ENCODE results near the gene UBAC2. TPM values are rescaled to one million over a fixed set of nuclear protein-coding genes. Genes with fewer than 3 reads are reported as not detected.

Gene UBAC2
- total RNA-seq, 2 donors from 2014 or later = 52.4 to 55.6 TPM

DNA sequence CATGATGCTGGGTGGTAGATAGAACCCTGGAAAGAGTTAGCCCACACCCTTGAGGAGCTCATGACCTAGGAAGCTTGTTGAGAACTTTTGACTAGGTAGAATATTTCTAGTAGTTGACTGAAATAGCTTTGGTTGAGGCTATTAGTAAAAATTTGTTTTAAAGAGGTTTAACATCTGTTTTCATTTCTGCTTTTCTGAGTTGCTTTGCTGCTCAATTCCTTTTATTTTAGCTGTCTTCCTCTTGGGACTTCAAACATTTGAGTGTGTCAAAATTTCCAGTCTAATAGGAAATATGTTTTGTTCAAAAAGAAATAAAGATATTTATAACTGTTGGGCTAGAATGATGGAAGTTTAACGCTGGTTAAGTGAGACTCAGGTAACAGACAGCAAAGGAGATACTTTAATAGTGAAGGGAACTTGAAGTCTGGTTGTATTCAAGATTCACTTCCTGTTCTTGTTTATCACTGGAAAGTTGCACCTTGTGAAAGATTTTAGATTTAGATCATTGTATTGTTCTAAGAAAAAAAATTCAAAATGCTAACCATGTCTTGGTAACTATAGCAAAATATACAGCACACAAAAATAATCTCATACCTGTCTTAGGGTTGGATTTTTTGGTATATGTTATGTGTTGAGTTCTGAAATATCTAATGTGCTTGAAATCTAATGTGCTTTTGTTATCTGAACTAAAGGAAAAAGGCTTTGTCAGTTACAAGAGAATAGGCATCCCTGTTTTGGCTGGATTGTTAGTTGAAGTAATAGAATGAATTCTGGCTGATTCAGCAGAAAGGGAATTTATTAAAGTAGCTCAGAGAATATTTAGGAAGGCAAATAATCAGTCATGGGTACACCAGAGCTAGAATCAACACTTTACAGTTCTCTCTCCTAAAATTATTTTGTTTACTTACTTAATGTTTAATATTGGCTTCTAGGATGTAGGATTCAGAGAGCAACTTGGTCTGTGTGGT, 81.9 kb downstream of the UBAC2 start:
- DNase-seq (ENCODE audit: low spot score in 2 of 2) (no peak), ATAC-seq (no peak)
- Mint-ChIP-seq H3K36me3 (peaks cover 0 to 13% of the 10 kb centered on the region in 2 donors), H3K9me3 (no peaks in the 10 kb centered on the region), H3K27ac (peak overlapping the region; percentile 31 to 46)

DNA sequence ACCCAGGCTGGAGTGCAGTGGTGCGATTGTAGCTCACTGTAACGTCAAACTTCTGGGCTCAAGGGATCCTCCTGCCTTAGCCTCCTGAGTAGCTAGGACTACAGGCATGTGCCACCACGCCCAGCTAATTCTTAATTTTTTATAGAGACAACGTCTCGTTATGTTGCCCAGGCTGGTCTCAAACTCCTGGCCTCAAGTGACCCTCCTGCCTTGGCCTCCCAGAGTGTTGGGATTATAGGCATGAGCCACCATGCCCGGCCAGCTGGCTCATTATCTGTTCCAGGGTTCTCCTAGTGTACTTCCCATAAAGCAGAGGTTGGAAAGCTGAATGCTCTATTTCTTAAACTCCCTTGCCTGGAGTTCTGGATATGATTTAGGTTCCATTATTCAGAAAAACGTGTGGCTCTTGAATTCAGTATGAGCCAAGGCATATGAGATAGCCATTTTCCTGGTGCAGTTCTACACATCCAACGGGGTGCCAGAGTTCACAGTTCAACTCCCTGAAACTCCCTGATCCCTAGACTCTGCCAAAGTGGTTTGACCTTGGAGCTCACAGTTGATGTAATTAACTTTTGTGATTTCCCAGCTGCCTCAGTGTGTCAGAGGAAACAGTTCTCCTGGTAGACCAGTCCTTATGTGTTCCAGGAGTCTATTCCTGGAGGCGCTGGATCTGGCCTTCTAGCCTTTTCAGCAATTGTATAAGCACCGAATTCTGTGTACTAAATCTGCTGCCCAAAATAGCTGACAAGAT, 85.0 kb downstream of the UBAC2 start:
- DNase-seq (ENCODE audit: low spot score in 2 of 2) (no peak), ATAC-seq (no peak)
- H3K9me3 Mint-ChIP-seq = no peaks in the 10 kb centered on the region
- H3K27ac Mint-ChIP-seq = peak overlapping the region in 1 of 2 donors; percentile 37
- H3K36me3 Mint-ChIP-seq = peaks cover 9 to 10% of the 10 kb centered on the region in 2 donors

DNA sequence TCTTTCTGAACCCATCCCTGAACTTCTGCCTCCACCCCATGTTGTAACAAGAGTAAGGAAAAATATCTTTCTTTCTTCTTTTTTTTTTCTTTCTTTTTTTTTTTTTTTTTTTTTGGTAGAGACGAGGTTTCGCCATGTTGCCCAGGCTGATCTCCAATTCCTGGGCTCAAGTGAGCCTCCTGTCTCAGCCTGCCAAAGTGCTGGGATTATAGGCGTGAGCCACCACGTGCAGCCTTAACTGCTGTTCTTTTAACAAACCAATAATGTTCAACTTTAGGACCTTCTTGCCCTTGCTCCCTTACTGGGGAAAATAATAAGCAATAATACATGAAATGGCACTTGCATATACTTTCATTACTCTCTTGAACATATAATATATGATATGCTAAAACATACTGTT, 86.9 kb downstream of the UBAC2 start:
- Mint-ChIP-seq H3K27ac (peak overlapping the region; percentile 65 to 93), H3K36me3 (peaks cover 7 to 9% of the 10 kb centered on the region in 2 donors)
- ATAC-seq = peak in 1 of 2 donors; percentile 0

DNA sequence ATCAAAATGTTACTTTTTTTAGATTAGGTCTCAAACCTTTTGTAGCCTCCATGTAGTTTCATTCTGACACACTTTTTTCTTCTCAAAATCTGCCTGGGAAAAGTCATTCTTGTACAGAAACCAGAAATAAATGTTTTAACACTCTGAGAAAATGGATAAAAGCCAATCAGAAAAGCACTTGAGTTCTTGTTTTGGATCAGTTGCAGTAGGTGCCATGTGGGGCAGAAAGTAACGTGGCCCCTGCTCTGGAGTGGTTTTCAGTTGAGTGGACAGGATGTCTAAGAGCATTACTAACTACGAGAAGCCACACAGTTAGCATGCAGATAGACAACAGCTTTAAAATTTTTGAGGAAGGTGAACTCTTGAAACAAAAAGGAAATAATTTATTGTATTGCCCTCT, 87.4 kb downstream of the UBAC2 start:
- no peaks in the 10 kb centered on the region for H3K9me3 Mint-ChIP-seq
- peaks cover 9 to 12% of the 10 kb centered on the region in 2 donors for H3K36me3 Mint-ChIP-seq
- ATAC-seq = peak; percentile 82 to 86
- peak overlapping the region; percentile 32 to 65 for H3K27ac Mint-ChIP-seq
- DNase-seq (ENCODE audit: low spot score in 2 of 2) = peak in 1 of 2 donors; percentile 52

More for the DNA sequence above, 86.9 kb downstream of the UBAC2 start:
- DNase-seq (ENCODE audit: low spot score in 2 of 2) = no peak
- H3K9me3 Mint-ChIP-seq = no peaks in the 10 kb centered on the region

DNA sequence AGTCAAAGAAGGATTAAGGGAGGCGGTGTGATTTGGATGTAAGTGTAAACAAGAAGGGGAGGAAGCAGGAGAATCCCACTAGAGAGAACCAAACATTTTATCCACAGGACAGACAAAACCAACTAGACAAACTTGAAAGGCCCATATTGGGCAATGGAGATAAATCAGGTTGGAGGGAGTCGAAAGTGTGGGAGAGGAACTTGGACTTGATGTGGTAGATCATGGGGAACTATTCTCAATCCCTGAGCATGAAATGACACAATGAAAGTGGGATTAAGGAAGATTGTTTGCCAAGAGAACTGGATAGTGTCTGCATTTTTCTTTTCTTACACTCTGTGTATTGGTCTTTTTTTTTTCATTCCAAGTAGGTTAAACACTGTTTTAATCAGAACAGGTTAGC, 88.6 kb downstream of the UBAC2 start:
- Mint-ChIP-seq H3K27ac (peak overlapping the region; percentile 65 to 72), H3K36me3 (peaks cover 9 to 24% of the 10 kb centered on the region in 2 donors), H3K9me3 (no peaks in the 10 kb centered on the region)
- DNase-seq (ENCODE audit: low spot score in 2 of 2) (no peak), ATAC-seq (no peak)

DNA sequence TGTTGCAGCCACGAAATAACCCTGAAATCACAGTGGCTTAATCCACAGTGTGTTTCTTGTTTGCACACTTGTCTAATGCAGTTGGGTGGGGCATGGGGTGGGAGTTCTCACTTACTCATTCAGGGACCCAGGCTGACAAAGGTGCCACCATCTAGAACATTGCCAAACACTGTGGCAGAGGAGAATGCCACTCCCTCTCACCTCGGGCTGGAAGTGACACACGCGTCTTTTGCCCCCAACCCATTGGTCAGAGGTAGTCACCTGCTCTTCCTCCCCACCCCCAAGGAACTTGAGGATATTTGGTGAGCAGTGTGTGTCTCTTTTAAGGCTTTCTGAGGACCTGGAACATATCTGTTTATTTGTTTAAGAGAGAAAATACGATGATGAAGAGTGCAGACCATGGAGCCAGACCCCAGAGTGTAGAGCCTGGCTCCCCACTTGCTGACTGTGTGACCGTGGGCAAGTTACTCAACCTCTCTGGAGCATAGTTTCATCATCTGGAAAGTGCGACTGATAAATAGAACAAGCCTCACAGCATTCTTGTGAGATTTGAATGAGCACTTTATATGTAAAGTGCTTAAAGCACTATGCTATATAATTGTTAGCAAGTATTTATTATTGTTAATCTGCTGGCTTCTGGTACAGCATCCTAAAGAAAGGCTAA, 89.2 kb downstream of the UBAC2 start:
- Mint-ChIP-seq H3K9me3 (no peaks in the 10 kb centered on the region), H3K27ac (peak overlapping the region; percentile 65 to 87), H3K36me3 (peaks cover 9 to 26% of the 10 kb centered on the region in 2 donors)
- ATAC-seq (peak; percentile 43 to 49), DNase-seq (ENCODE audit: low spot score in 2 of 2) (peak in 1 of 2 donors; percentile 42)

DNA sequence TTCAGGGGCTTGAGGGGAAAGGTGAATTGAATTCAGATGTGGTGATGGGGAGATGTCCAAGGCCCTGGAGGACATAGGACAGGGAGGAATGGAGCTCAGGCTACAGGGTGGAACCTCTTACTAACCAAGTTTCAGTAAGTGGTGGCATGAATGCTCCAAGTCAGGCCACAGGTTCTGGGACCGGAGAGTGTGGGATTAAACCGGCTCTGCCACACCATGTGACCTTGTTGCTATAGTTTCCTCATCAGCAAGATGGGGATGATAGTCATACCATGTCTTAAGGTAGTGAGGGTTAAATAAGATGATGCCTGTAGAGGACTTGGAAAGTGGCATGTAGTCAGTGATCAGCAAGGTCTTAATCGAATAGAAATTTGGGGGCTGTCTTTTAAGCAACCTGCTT, 90.2 kb downstream of the UBAC2 start:
- peaks cover 20 to 36% of the 10 kb centered on the region in 2 donors for H3K36me3 Mint-ChIP-seq
- ATAC-seq = peak; percentile 62 to 71
- H3K9me3 Mint-ChIP-seq = no peaks in the 10 kb centered on the region
- peak overlapping the region; percentile 65 to 87 for H3K27ac Mint-ChIP-seq
- DNase-seq (ENCODE audit: low spot score in 2 of 2) = no peak

DNA sequence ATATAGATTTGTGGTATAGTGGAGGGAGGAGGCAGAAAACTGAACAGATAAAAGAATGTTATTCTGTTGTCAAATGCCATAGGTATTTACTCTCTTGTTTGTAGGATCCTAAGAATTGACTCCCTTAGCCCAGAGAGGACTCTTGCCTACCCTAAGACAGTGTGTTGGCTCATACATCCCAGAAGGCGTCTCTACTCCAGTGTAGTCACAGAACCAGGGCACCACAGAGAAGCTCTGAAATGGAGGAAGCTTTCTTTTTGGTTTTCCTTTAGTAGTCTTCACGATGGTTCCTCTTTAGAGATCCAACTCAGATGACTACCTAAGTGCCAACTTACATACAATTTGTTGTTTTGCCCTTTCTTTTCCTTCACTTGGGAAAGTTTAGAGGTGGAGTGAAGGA, 92.5 kb downstream of the UBAC2 start:
- Mint-ChIP-seq H3K36me3 (peaks cover 23 to 44% of the 10 kb centered on the region in 2 donors), H3K9me3 (no peaks in the 10 kb centered on the region), H3K27ac (peak overlapping the region; percentile 22 to 27)
- ATAC-seq (no peak), DNase-seq (ENCODE audit: low spot score in 2 of 2) (no peak)

DNA sequence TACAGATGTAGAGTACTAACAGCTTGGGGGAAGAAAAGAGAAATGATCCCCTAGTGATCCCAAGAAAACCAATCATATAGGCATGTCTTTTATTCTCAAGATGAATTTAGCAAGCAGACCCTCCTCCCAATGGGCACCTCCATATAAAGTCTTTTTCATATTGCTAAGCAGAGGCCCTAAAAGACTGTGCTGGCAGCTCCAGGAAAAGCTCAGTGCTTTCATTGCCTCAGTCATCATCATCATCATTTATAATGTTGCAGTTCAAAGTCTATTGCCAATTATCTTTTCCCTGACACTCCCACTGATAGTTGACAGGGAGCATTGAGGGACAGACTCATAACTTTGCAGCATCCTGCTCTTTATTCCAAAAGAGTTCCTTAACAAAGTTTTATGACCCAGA, 93.5 kb downstream of the UBAC2 start:
- Mint-ChIP-seq H3K36me3 (peaks cover 20 to 48% of the 10 kb centered on the region in 2 donors), H3K9me3 (no peaks in the 10 kb centered on the region), H3K27ac (peak overlapping the region in 1 of 2 donors; percentile 22)
- ATAC-seq (no peak), DNase-seq (ENCODE audit: low spot score in 2 of 2) (no peak)

DNA sequence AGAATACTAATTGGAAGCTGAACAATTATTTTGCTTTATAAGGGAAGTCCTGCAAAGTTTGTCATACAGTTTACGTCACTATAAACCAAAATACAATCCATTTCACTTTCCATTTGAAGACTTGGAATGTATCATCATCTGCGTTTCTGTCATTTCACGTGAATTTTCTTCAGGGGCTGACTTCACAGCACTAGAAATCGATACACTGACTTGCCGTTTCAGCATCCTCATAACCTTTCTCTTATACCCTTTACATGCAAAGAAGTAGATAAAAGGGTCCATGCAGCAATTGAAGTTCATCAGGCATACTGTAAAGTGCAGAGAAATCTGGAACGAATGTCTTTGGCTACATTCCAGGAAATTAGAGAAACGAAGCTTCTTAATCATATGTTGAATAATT, 94.3 kb downstream of the UBAC2 start:
- no peak for DNase-seq (ENCODE audit: low spot score in 2 of 2)
- peaks cover 19 to 45% of the 10 kb centered on the region in 2 donors for H3K36me3 Mint-ChIP-seq
- H3K27ac Mint-ChIP-seq = peak overlapping the region; percentile 89 to 93

DNA sequence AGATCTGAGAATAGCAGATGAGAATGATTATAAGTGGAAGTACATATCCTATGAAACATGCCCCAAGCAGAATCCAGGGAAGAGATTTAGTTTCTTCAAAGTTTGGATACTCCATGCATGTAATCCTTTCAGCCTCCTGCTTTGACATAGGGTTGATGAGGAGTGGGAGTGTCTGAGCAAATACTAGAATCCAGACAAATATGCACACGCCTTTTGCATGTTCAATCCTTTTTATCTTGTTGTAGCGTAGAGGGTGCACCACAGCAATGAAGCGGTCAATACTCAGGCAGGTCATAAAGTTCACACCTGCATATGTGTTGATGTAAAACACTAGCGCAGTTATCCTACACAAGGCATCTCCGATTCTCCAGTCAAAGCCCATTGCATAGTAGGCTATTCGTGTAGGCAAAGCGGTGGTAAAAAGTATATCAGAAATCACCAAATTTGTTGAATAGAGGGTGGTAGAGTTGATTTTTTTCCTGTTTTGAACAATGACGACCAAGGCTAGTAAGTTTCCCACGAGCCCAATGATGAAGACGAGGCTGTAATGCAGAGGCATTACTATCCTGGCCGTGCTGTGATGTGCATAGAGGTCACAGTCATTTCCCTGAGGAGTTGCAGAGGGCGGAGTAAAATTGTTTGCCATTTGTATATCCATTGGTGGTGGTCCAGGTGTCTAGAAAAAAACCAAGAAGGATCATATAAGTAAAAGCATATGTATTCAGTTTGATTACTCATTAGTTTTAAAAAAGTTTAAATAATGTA, 95.0 kb downstream of the UBAC2 start:
- no peak for ATAC-seq
- DNase-seq (ENCODE audit: low spot score in 2 of 2) = no peak
- H3K36me3 Mint-ChIP-seq = peaks cover 15 to 41% of the 10 kb centered on the region in 2 donors
- H3K27ac Mint-ChIP-seq = peak overlapping the region; percentile 89 to 93
- no peaks in the 10 kb centered on the region for H3K9me3 Mint-ChIP-seq

More for the DNA sequence above, 94.3 kb downstream of the UBAC2 start:
- H3K9me3 Mint-ChIP-seq = no peaks in the 10 kb centered on the region
- ATAC-seq = peak in 1 of 2 donors; percentile 7

DNA sequence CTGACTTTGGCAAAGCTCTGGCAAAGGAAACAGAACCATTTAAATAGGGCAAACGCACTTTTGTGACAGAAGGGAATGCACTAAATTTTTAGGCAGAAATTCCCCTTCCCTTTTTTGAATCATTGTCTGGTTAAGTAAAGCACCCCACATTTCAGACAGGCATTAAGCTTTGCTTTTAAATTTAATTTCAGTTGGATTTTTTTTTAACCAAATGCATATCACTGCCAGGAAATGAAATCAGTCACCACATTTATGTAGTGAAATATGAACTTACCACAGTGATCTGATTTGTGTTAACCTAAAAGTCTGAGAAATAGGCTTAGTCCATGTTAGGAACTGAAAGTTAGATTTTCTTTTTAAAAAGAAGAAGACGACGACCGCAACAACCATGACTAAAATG, 95.7 kb downstream of the UBAC2 start:
- ATAC-seq (peak; percentile 77 to 78), DNase-seq (ENCODE audit: low spot score in 2 of 2) (no peak)
- Mint-ChIP-seq H3K9me3 (no peaks in the 10 kb centered on the region), H3K36me3 (peaks cover 15 to 41% of the 10 kb centered on the region in 2 donors), H3K27ac (peak overlapping the region; percentile 89 to 93)

DNA sequence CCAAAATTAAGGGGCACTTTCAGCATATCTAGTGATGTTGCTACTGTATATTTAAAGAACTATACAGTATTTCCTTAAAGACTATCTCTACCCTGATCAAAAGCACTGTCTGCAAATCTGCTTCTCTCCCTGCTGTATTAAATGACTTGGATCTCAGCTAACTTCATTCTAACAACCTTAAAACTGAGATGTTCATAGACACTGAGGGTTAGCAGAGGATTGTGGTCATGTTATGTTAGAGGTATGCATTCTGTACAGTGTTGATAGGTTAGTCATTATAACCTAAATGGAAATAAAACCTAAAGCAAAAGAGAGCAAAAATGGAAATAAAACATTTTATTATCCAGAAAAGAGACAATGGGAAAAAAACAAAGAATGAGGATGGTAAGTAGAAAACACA, 96.7 kb downstream of the UBAC2 start:
- Mint-ChIP-seq H3K36me3 (peaks cover 21 to 47% of the 10 kb centered on the region in 2 donors), H3K27ac (peak overlapping the region; percentile 89 to 93), H3K9me3 (no peaks in the 10 kb centered on the region)
- DNase-seq (ENCODE audit: low spot score in 2 of 2) = no peak
- ATAC-seq = peak; percentile 35 to 63

DNA sequence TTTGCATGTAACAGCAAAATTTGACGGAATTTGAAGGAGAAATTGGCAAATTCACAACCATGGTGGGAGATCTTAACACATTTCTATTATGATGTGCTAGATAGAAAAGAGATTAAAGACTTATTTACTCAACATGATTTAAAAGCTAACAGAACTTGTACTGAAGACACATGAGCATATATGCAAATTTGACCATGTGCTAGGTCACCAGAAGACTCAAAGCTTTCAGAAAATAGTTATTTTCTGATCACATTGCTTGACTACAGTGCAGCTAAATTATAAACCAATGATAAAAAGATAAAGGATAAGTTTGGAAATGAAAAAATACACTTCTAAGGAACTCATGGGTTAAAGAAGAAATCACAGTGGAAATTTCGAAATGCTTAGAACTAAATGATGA, 97.4 kb downstream of the UBAC2 start:
- DNase-seq (ENCODE audit: low spot score in 2 of 2) (no peak), ATAC-seq (no peak)
- Mint-ChIP-seq H3K9me3 (no peaks in the 10 kb centered on the region), H3K27ac (peak overlapping the region; percentile 89 to 93), H3K36me3 (peaks cover 24 to 46% of the 10 kb centered on the region in 2 donors)

DNA sequence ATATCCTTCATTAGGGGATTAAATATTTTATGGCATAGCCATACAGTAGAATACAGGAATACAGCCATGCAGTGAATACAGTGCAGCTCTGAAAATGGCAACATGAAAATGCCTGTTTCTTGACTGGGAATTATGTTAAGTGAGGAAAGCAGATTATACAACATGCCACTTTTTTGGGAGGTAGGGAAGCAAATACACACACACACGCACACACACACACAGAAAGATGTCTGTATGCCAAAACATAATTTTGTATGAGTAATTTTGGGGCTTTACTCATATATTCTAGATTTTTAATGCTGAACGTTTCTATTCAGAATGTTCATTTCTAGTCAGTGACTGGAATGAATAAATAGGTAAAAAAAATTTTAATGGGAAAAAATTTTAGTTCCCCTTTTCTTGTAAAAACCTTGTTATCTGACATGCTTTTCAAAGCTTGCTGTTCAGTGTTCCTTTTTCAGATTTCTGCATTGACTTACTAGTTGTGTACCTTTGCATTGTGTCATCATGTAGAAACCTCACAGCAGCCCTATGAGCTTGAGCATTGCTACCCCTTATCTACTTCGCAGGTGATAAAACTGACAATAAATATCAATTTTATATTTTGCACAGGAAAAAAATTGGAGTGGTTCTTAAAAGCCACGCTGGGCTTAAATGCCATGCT, 98.7 kb downstream of the UBAC2 start:
- H3K36me3 Mint-ChIP-seq = peaks cover 35 to 46% of the 10 kb centered on the region in 2 donors
- ATAC-seq (peak in 1 of 2 donors; percentile 18), DNase-seq (ENCODE audit: low spot score in 2 of 2) (no peak)
- H3K9me3 Mint-ChIP-seq = no peaks in the 10 kb centered on the region
- H3K27ac Mint-ChIP-seq = peak overlapping the region; percentile 45 to 86
